Gastroesophageal sphincter (tissue), 4 donors: ENCODE results near the gene HEATR3. TPM values are rescaled to one million over a fixed set of nuclear protein-coding genes. Genes with fewer than 3 reads are reported as not detected.

ENCODE experiments used
- ATAC-seq: fragments of 150-250 bp; one replicate; pipeline ENCODE4 v1.9.1; 2016; ENCODE audit warnings: mild to moderate bottlenecking, moderate library complexity
- H3K27ac ChIP-seq, 4 donors: fragments of 200-600 bp; sonication (generic) in 3 of 4; 1 replicate in 3 of 4; 2 replicates in 1 of 4; pipeline ENCODE4 v1.5.1; 2016 to 2019
- H3K27me3 ChIP-seq: fragments of 200-600 bp; sonication (generic); one replicate; pipeline ENCODE4 v1.5.1; 2019
- H3K36me3 ChIP-seq, 2 donors: fragments of 200-600 bp; sonication (generic); one replicate each; pipeline ENCODE4 v1.5.1; 2019; ENCODE audit warnings: control low read depth in 1 of 2
- H3K4me1 ChIP-seq, 3 donors: fragments of 200-600 bp; sonication (generic); 1 replicate in 2 of 3; 2 replicates in 1 of 3; pipeline ENCODE4 v1.5.1; 2016 to 2019; ENCODE audit warnings: control low read depth in 2 of 3
- H3K4me3 ChIP-seq, 2 donors: fragments of 200-600 bp; sonication (generic); one replicate each; pipeline ENCODE4 v1.5.1; 2019; ENCODE audit warnings: mild to moderate bottlenecking in 1 of 2, moderate library complexity in 1 of 2
- H3K9me3 ChIP-seq, 3 donors: fragments of 200-600 bp; sonication (generic); one replicate each; pipeline ENCODE4 v1.5.1; 2017 to 2019; ENCODE audit warnings: control low read depth in 2 of 3
- EP300 ChIP-seq: sonication (generic); formaldehyde crosslinking; IDR thresholded peaks from one replicate; pipeline ENCODE4 v1.6.1; 2017; ENCODE audit warnings: antibody characterized with exemption, mild to moderate bottlenecking
- POLR2A ChIP-seq, 2 donors: fragments of 450-650 bp; IDR thresholded peaks; one replicate each; pipeline ENCODE4 v1.6.1; 2017; ENCODE audit warnings: antibody characterized with exemption in 2 of 2, mild to moderate bottlenecking in 2 of 2, moderate library complexity in 1 of 2
- POLR2AphosphoS5 ChIP-seq: sonication (generic); formaldehyde crosslinking; IDR thresholded peaks from one replicate; pipeline ENCODE4 v1.6.1; 2017; ENCODE audit warnings: antibody characterized with exemption
- WGBS, 2 donors: methylation state at CpG; one replicate each; pipeline ENCODE4 v1.1.5; 2018; ENCODE audit warnings: low coverage in 1 of 2; 5-methylcytosine and 5-hydroxymethylcytosine counted together
- total RNA-seq, 4 donors: library from RNA; depleted of rRNA; stranded (reverse); fragments of >200 nt; gene quantifications; one replicate each; pipeline ENCODE4 v1.1.0, GENCODE V29; 2016
- TF ChIP-seq, protein P1 (sequence below), 4 experiments: fragments of 200-600 bp in 2 of 4; fragments of 450-650 bp in 2 of 4; sonication (generic) in 1 of 4; IDR thresholded peaks; one replicate each; pipeline ENCODE4 v1.5.1; 2017 to 2019; ENCODE audit warnings: antibody characterized with exemption in 4 of 4, mild to moderate bottlenecking in 2 of 4, moderate library complexity in 2 of 4

HEATR3 gene
- total RNA-seq, 4 donors from 2014 or later = 11.2 to 27.4 (median 13.5) TPM

DNA sequence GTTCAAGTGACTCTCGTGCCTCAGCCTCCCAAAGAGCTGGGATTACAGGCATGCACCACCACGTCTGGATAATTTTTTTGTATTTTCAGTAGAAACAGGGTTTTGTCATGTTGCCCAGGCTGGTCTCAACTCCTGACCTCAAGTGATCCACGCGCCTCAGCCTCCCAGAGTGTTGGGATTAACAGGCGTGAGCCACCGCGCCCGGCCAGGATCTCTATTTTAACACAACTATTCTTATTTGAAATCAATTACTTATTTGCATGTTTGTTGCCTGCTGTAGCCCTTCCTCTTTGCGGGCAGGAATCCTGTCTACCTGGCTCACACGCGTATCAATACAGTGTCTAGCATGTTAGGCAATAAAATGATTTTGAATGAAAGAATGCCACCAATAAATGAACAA is 41.6 kb upstream of the HEATR3 start:
- no peaks in the 10 kb centered on the region for H3K9me3 ChIP-seq
- peaks cover 0 to 32% (median 5%) of the 10 kb centered on the region in 3 donors for H3K4me1 ChIP-seq
- no peak for TF ChIP-seq POLR2AphosphoS5
- TF ChIP-seq EP300 = no peak
- TF ChIP-seq POLR2A (IDR thresholded peaks at IDR 0.05) = no peak
- TF ChIP-seq, protein P1, sequence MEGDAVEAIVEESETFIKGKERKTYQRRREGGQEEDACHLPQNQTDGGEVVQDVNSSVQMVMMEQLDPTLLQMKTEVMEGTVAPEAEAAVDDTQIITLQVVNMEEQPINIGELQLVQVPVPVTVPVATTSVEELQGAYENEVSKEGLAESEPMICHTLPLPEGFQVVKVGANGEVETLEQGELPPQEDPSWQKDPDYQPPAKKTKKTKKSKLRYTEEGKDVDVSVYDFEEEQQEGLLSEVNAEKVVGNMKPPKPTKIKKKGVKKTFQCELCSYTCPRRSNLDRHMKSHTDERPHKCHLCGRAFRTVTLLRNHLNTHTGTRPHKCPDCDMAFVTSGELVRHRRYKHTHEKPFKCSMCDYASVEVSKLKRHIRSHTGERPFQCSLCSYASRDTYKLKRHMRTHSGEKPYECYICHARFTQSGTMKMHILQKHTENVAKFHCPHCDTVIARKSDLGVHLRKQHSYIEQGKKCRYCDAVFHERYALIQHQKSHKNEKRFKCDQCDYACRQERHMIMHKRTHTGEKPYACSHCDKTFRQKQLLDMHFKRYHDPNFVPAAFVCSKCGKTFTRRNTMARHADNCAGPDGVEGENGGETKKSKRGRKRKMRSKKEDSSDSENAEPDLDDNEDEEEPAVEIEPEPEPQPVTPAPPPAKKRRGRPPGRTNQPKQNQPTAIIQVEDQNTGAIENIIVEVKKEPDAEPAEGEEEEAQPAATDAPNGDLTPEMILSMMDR (IDR thresholded peaks at IDR 0.05) = no peak
- H3K36me3 ChIP-seq = no peaks in the 10 kb centered on the region
- no peaks in the 10 kb centered on the region for H3K27me3 ChIP-seq
- ATAC-seq = no peak
- H3K27ac ChIP-seq = no peak overlapping the region
- 81 to 85% methylated on average over 11 of the region's 11 CpGs for WGBS, 2 donors
- H3K4me3 ChIP-seq = no peak overlapping the region

DNA sequence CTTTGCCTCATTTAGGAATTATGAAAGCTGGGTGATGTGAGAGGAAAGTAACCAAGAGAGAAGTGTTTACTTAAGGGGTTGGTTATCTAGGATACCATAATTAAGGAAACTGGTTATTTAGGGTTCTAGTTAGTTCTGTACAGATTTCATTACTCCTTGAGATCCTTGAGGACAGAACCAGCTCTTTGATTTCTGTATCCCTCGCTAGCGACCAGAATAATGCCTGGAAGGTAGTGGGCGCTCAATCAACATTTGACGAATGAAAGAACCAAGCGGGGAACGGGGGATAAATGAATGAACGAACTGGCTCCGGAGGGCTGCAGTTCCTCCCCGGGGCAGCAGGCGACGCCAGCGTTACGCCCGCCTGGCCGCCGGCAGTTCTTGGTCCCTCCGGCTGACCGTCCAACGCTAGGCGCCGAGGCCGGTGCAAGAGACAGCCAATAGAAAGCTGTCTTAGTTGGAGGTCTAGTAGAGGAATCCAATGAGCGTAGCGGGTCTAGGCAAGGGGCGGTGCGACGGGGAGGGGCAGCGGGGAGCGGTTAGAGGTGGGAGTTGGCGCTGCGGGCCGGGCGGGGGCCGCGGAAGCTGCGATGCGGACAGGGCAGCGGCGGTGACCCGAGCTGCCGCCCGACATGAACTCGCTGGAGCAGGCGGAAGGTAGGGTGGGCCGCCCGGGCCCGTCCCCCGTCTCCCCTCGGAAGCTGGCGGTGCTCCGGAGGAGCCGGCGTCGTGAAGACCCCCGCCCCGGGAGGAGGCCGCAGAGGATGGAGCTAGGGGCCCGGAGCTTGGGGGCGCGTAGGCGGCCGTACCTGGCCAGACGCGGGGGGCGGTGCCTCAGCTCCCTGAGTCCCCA is 40.9 kb upstream of the HEATR3 start, which contains the start of gene CNEP1R1:
Gene CNEP1R1 (plus strand): TSS at position 542 of the 853 bp plus-strand sequence. CDS start 91 bp downstream, at position 633.
- H3K4me3 ChIP-seq = peak within 1 kb of the TSS; percentile 72 to 86
- H3K36me3 ChIP-seq = peaks cover 0 to 4% of the 10 kb centered on the region in 2 donors
- ATAC-seq = peak; percentile 100
- peaks cover 0 to 32% (median 5%) of the 10 kb centered on the region in 3 donors for H3K4me1 ChIP-seq
- H3K27me3 ChIP-seq = no peaks in the 10 kb centered on the region
- TF ChIP-seq EP300 = no peak
- TF ChIP-seq POLR2AphosphoS5 = peak; percentile 66
- peak; percentile 48 to 68 for TF ChIP-seq POLR2A (IDR thresholded peaks at IDR 0.05)
- TF ChIP-seq, protein P1 (IDR thresholded peaks at IDR 0.05) = peak; percentile 99 to 100 (median 100)
- H3K27ac ChIP-seq = peak within 1 kb of the TSS; percentile 10 to 91 (median 80)
- WGBS, 2 donors = 0% methylated on average over 1 to 18 of the region's 65 CpGs
- no peaks in the 10 kb centered on the region for H3K9me3 ChIP-seq

DNA sequence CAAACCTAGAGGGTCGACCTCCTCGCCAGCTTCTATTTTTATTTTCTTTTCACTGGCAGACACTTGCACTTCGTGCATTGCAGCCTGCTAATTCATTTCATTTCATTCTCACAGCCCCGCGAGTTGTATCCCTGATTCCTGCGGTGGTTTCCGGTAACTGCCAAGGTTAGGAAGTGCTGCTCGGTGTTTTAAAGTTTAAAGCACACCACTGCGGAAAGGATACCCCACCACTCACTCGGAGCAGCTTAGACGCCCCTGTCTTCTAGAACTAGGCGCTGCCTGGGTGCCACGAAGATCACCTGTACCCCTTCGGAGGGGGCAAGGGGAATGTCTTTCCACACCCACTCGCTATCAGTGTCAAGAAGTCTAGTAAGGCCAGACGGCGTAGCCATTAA is 40.2 kb upstream of the HEATR3 start:
- peak overlapping the region; percentile 72 to 86 for H3K4me3 ChIP-seq
- H3K9me3 ChIP-seq = no peaks in the 10 kb centered on the region
- peaks cover 0 to 10% of the 10 kb centered on the region in 2 donors for H3K36me3 ChIP-seq
- no peak for ATAC-seq
- no peak for TF ChIP-seq EP300
- TF ChIP-seq POLR2AphosphoS5 = no peak
- TF ChIP-seq POLR2A (IDR thresholded peaks at IDR 0.05) = no peak
- TF ChIP-seq, protein P1 (IDR thresholded peaks at IDR 0.05) = no peak
- H3K27me3 ChIP-seq = no peaks in the 10 kb centered on the region
- WGBS, 2 donors = 0% methylated on average over 4 to 6 of the region's 17 CpGs
- H3K27ac ChIP-seq = peak overlapping the region; percentile 10 to 91 (median 80)
- peaks cover 0 to 32% (median 5%) of the 10 kb centered on the region in 3 donors for H3K4me1 ChIP-seq

DNA sequence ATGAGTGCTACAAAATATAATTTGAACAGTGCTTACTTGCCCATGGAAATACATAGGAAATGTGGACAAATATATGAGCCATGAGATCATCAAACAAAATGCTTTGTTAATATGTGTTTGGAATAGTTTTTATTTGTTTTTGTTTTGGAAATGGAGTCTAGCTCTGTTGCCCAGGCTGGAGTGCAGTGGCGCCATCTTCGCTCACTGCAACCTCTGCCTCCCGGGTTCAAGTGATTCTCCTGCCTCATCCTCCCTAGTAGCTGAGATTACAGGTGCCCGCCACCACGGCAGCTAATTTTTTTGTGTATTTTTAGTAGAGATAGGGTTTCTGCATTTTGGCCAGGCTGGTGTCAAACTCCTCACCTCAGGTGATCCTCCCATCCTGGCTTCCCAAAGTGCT is 37.9 kb upstream of the HEATR3 start:
- Histone ChIP-seq H3K4me3 (no peak overlapping the region), H3K4me1 (peaks cover 0 to 32% (median 5%) of the 10 kb centered on the region in 3 donors), H3K27me3 (no peaks in the 10 kb centered on the region), H3K36me3 (peaks cover 0 to 30% of the 10 kb centered on the region in 2 donors), H3K27ac (no peak overlapping the region), H3K9me3 (no peaks in the 10 kb centered on the region)
- 97 to 100% methylated on average over 4 to 5 of the region's 5 CpGs for WGBS, 2 donors
- no peak for ATAC-seq
- TF ChIP-seq, protein P1 (IDR thresholded peaks at IDR 0.05) = no peak
